RWPE2 (cell line): Measurements from ENCODE around the gene ANKDD1B.
A peak's percentile ranks its signal among the peaks of the same experiment; 100 is the strongest.
"Not testable (repeated sequence)": the region's sequence is repeated elsewhere in the genome, so short reads cannot be mapped to it uniquely, and the experiment has no call there.

Experiments used
- ATAC-seq: fragments of 200-7000 bp; cut with Tn5 transposase; 3 replicates; pipeline ENCODE4 v1.9.1; 2021; ENCODE audit warnings: low read depth
- DNase-seq: peaks from one replicate; pipeline ENCODE4 v3.0.0-alpha.2; 2020; ENCODE audit warnings: low spot score
- H3K27ac ChIP-seq: fragments of 450-650 bp; 2 replicates; pipeline ENCODE4 v1.5.1; 2017; ENCODE audit warnings: mild to moderate bottlenecking; ENCODE audit not compliant: poor library complexity, severe bottlenecking
- H3K27me3 ChIP-seq: fragments of 250-450 bp; sonication (Bioruptor Pico); 2 replicates; pipeline ENCODE4 v1.5.1; 2021; ENCODE audit warnings: mild to moderate bottlenecking, moderate library complexity; ENCODE audit not compliant: insufficient read depth, poor library complexity, severe bottlenecking
- H3K36me3 ChIP-seq: fragments of 250-450 bp; sonication (Bioruptor Pico); 2 replicates; pipeline ENCODE4 v1.5.1; 2020; ENCODE audit warnings: low read depth, mild to moderate bottlenecking, moderate library complexity
- H3K4me1 ChIP-seq: fragments of 250-450 bp; sonication (Bioruptor Pico); 2 replicates; pipeline ENCODE4 v1.5.1; 2021; ENCODE audit warnings: mild to moderate bottlenecking, moderate library complexity; ENCODE audit not compliant: insufficient read depth, poor library complexity, severe bottlenecking
- H3K4me3 ChIP-seq: fragments of 250-450 bp; sonication (Bioruptor Pico); 2 replicates; pipeline ENCODE4 v1.5.1; 2021; ENCODE audit warnings: mild to moderate bottlenecking, moderate library complexity; ENCODE audit not compliant: severe bottlenecking
- H3K9me3 ChIP-seq: fragments of 250-450 bp; sonication (Bioruptor Pico); 2 replicates; pipeline ENCODE4 v1.5.1; 2021; ENCODE audit warnings: mild to moderate bottlenecking, moderate library complexity; ENCODE audit not compliant: severe bottlenecking
- CTCF ChIP-seq: fragments of 450-650 bp; IDR thresholded peaks from one replicate; pipeline ENCODE4 v1.5.1; 2017; ENCODE audit warnings: mild to moderate bottlenecking, moderate library complexity; ENCODE audit not compliant: poor library complexity, severe bottlenecking

ANKDD1B gene

GRCh38 chr5:75611311-75612225 lies at the start of gene ANKDD1B:
Gene ANKDD1B, plus strand, starts transcription at chr5:75611453. Its CDS starts 182 bp downstream, at chr5:75611635.
- DNase-seq (peak; percentile 70), ATAC-seq (peak; percentile 72)
- Histone ChIP-seq H3K27ac (peak within 1 kb of the TSS; percentile 4), H3K4me1 (no peaks in the 10 kb centered on the region), H3K4me3 (peak within 1 kb of the TSS; percentile 26), H3K36me3 (no peaks in the 10 kb centered on the region), H3K9me3 (no peaks in the 10 kb centered on the region), H3K27me3 (no peaks in the 10 kb centered on the region)
- no peak for TF ChIP-seq CTCF

GRCh38 chr5:75565991-75566709 lies 45.1 kb upstream of the ANKDD1B start:
- not testable (repeated sequence) for H3K4me3 ChIP-seq, DNase-seq, H3K27me3 ChIP-seq, H3K9me3 ChIP-seq
- peaks cover 17% of the 10 kb centered on the region for H3K4me1 ChIP-seq
- peak; percentile 8; the same call in 2 of the 3 replicates for ATAC-seq
- H3K36me3 ChIP-seq, result peaks cover 13% of the 10 kb centered on the region
- peak overlapping the region; percentile 60 for H3K27ac ChIP-seq

GRCh38 chr5:75566710-75567309 lies 44.4 kb upstream of the ANKDD1B start:
- Histone ChIP-seq H3K27me3 (no peaks in the 10 kb centered on the region), H3K27ac (peak overlapping the region; percentile 60), H3K9me3 (peaks cover 10% of the 10 kb centered on the region), H3K4me1 (peaks cover 17% of the 10 kb centered on the region), H3K4me3 (no peak overlapping the region), H3K36me3 (peaks cover 15% of the 10 kb centered on the region)
- no peak for TF ChIP-seq CTCF
- ATAC-seq (peak; percentile 99), DNase-seq (no peak)

GRCh38 chr5:75567710-75568109 lies 43.5 kb upstream of the ANKDD1B start:
- ATAC-seq (peak; percentile 68), DNase-seq (no peak)
- Histone ChIP-seq H3K9me3 (peaks cover 8% of the 10 kb centered on the region), H3K36me3 (peaks cover 21% of the 10 kb centered on the region), H3K27ac (peak overlapping the region; percentile 60), H3K27me3 (no peaks in the 10 kb centered on the region), H3K4me1 (peaks cover 17% of the 10 kb centered on the region), H3K4me3 (no peak overlapping the region)
- no peak for TF ChIP-seq CTCF

GRCh38 chr5:75568202-75568601 lies 43.1 kb upstream of the ANKDD1B start:
- H3K4me3 ChIP-seq, result no peak overlapping the region
- H3K9me3 ChIP-seq, result peaks cover 3% of the 10 kb centered on the region
- no peaks in the 10 kb centered on the region for H3K27me3 ChIP-seq
- H3K4me1 ChIP-seq, result peaks cover 17% of the 10 kb centered on the region
- DNase-seq (no peak), ATAC-seq (no peak)
- no peak overlapping the region for H3K27ac ChIP-seq
- TF ChIP-seq CTCF, result no peak
- peaks cover 22% of the 10 kb centered on the region for H3K36me3 ChIP-seq
